Measurements from ENCODE around the gene SYNPO2. TPM values are rescaled to one million over a fixed set of nuclear protein-coding genes. Genes with fewer than 3 reads are reported as not detected.
"Not testable (repeated sequence)": the region's sequence is repeated elsewhere in the genome, so short reads cannot be mapped to it uniquely, and the experiment has no call there.

SYNPO2 gene
- total RNA-seq, 1 donor from 2014 or later: 0.26 TPM

- no peak for TF ChIP-seq CTCF (IDR thresholded peaks at IDR 0.05; ENCODE audit: insufficient read depth, low read length, severe bottlenecking)
- FAIRE-seq (no peak), DNase-seq (ENCODE audit: low read depth) (no peak)
- Histone ChIP-seq H3K36me3 (ENCODE audit: control insufficient read depth, insufficient read depth, low read length) (no peaks in the 10 kb centered on the region), H3K4me3 (ENCODE audit: low read depth, low read length) (no peak overlapping the region), H3K27me3 (ENCODE audit: control insufficient read depth, insufficient read depth, low read length) (no peaks in the 10 kb centered on the region)
Observed at GRCh38 chr4:118975449-118976192, 87.0 kb downstream of the SYNPO2 start.

- H3K36me3 ChIP-seq (ENCODE audit: control insufficient read depth, insufficient read depth, low read length); H3K27me3 ChIP-seq (ENCODE audit: control insufficient read depth, insufficient read depth, low read length); DNase-seq (ENCODE audit: low read depth); H3K4me3 ChIP-seq (ENCODE audit: low read depth, low read length); FAIRE-seq: not testable (repeated sequence)
Observed at GRCh38 chr4:118976193-118976560, 87.5 kb downstream of the SYNPO2 start.

- FAIRE-seq: not testable (repeated sequence)
Observed at GRCh38 chr4:118977100-118977499, 88.4 kb downstream of the SYNPO2 start.

GRCh38 chr4:118979712-118980111 lies 91.1 kb downstream of the SYNPO2 start:
- Histone ChIP-seq H3K36me3 (ENCODE audit: control insufficient read depth, insufficient read depth, low read length) (no peaks in the 10 kb centered on the region), H3K27me3 (ENCODE audit: control insufficient read depth, insufficient read depth, low read length) (no peaks in the 10 kb centered on the region), H3K4me3 (ENCODE audit: low read depth, low read length) (no peak overlapping the region)
- DNase-seq (ENCODE audit: low read depth) (no peak), FAIRE-seq (no peak)
- TF ChIP-seq CTCF (IDR thresholded peaks at IDR 0.05; ENCODE audit: insufficient read depth, low read length, severe bottlenecking): no peak

More at GRCh38 chr4:118977100-118977499, 88.4 kb downstream of the SYNPO2 start:
- not testable (repeated sequence) for DNase-seq (ENCODE audit: low read depth); H3K4me3 ChIP-seq (ENCODE audit: low read depth, low read length); H3K27me3 ChIP-seq (ENCODE audit: control insufficient read depth, insufficient read depth, low read length); H3K36me3 ChIP-seq (ENCODE audit: control insufficient read depth, insufficient read depth, low read length)

GRCh38 chr4:118981171-118981838 lies 92.7 kb downstream of the SYNPO2 start:
- Histone ChIP-seq H3K27me3 (ENCODE audit: control insufficient read depth, insufficient read depth, low read length) (no peaks in the 10 kb centered on the region), H3K36me3 (ENCODE audit: control insufficient read depth, insufficient read depth, low read length) (no peaks in the 10 kb centered on the region), H3K4me3 (ENCODE audit: low read depth, low read length) (no peak overlapping the region)
- no peak for TF ChIP-seq CTCF (IDR thresholded peaks at IDR 0.05; ENCODE audit: insufficient read depth, low read length, severe bottlenecking)
- no peak for FAIRE-seq
- no peak for DNase-seq (ENCODE audit: low read depth)

- Histone ChIP-seq H3K36me3 (ENCODE audit: control insufficient read depth, insufficient read depth, low read length) (no peaks in the 10 kb centered on the region), H3K27me3 (ENCODE audit: control insufficient read depth, insufficient read depth, low read length) (no peaks in the 10 kb centered on the region), H3K4me3 (ENCODE audit: low read depth, low read length) (no peak overlapping the region)
- FAIRE-seq (no peak), DNase-seq (ENCODE audit: low read depth) (peak; percentile 71)
- TF ChIP-seq CTCF (IDR thresholded peaks at IDR 0.05; ENCODE audit: insufficient read depth, low read length, severe bottlenecking): peak; percentile 60
Observed at GRCh38 chr4:118981839-118982381, 93.3 kb downstream of the SYNPO2 start.
